ENCODE data around the gene SMYD3. TPM values are rescaled to one million over a fixed set of nuclear protein-coding genes. Genes with fewer than 3 reads are reported as not detected.

Gene SMYD3
- total RNA-seq, 2 donors from 2014 or later = 13.5 to 20.8 TPM

- intact Hi-C loops (cut with DNase I) = no loop called here
- no peak for TF ChIP-seq CTCF (IDR thresholded peaks at IDR 0.05)
- TF ChIP-seq POLR2A (IDR thresholded peaks at IDR 0.05) = no peak
- Histone ChIP-seq H3K27ac (no peak overlapping the region), H3K36me3 (replicated peaks in 1 of 2; ENCODE audit: insufficient read depth in 1 of 2, low read depth in 2 of 2) (no peaks in the 10 kb centered on the region), H3K4me1 (no peaks in the 10 kb centered on the region), H3K9me3 (no peaks in the 10 kb centered on the region), H3K4me3 (no peak overlapping the region), H3K27me3 (no peaks in the 10 kb centered on the region)
- ATAC-seq = no peak
- DNase-seq = no peak
- WGBS, 2 donors = 53 to 70% methylated on average over 1 of the region's 1 CpG
Measured at GRCh38 chr1:245906207-245906606, 600.9 kb downstream of the SMYD3 start.

GRCh38 chr1:245903851-245904250 lies 603.2 kb downstream of the SMYD3 start:
- DNase-seq = no peak
- Histone ChIP-seq H3K9me3 (no peaks in the 10 kb centered on the region), H3K36me3 (replicated peaks in 1 of 2; ENCODE audit: insufficient read depth in 1 of 2, low read depth in 2 of 2) (no peaks in the 10 kb centered on the region), H3K27ac (no peak overlapping the region), H3K4me1 (no peaks in the 10 kb centered on the region), H3K4me3 (no peak overlapping the region), H3K27me3 (no peaks in the 10 kb centered on the region)
- ATAC-seq = no peak
- 93 to 94% methylated on average over 3 of the region's 3 CpGs for WGBS, 2 donors
- intact Hi-C loops (cut with DNase I) = no loop called here
- TF ChIP-seq CTCF (IDR thresholded peaks at IDR 0.05) = no peak
- no peak for TF ChIP-seq POLR2A (IDR thresholded peaks at IDR 0.05)

DNA sequence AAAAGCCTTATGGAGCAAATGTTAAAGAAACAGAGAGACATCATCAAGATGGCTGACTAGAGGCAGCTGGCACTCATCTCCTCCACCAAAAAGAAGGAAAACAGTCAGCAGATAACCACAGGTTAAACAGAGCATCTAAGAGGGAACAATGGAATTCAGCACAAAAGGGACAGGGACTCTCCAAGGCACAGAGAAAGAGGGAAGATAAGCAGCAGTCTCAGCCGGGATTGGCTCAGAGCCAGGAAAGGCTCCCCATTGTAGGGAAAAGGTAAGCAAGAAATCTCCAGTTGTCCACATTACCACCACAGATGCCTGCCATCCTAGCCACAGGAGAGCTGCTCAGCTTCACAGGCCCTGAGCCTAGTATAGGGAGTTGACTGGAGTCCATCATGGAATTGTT lies 605.5 kb downstream of the SMYD3 start:
- no peak for ATAC-seq
- Histone ChIP-seq H3K36me3 (replicated peaks in 1 of 2; ENCODE audit: insufficient read depth in 1 of 2, low read depth in 2 of 2) (no peaks in the 10 kb centered on the region), H3K9me3 (no peaks in the 10 kb centered on the region), H3K27me3 (no peaks in the 10 kb centered on the region), H3K4me3 (no peak overlapping the region), H3K27ac (no peak overlapping the region), H3K4me1 (no peaks in the 10 kb centered on the region)
- DNase-seq = no peak
- intact Hi-C loops (cut with DNase I) = no loop called here
- 29 to 41% methylated on average over 1 of the region's 1 CpG for WGBS, 2 donors
- TF ChIP-seq POLR2A (IDR thresholded peaks at IDR 0.05) (no peak), CTCF (IDR thresholded peaks at IDR 0.05) (no peak)

DNA sequence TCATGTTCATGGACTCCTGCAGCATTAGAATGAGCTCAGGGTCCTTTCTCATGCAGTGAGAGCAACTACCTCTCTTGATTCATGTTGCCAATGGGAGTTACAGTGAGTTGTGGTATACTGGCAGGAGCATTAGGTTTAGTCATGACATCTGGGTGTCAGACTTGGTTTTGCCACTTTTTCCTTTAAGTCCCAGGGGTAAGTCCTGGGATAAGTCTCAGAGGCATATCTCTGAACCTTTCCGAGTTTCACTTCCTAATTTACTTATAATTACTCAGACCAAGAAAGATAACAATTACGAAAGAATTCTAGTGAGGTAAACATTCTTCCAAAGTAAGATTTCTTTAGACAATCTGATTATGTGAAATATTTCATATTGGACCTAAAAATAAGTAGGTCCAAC lies 606.0 kb downstream of the SMYD3 start:
- Histone ChIP-seq H3K4me3 (no peak overlapping the region), H3K4me1 (no peaks in the 10 kb centered on the region), H3K9me3 (no peaks in the 10 kb centered on the region), H3K27me3 (no peaks in the 10 kb centered on the region), H3K36me3 (replicated peaks in 1 of 2; ENCODE audit: insufficient read depth in 1 of 2, low read depth in 2 of 2) (no peaks in the 10 kb centered on the region), H3K27ac (no peak overlapping the region)
- WGBS, 2 donors = 83 to 84% methylated on average over 2 of the region's 2 CpGs
- intact Hi-C loops (cut with DNase I) = no loop called here
- TF ChIP-seq CTCF (IDR thresholded peaks at IDR 0.05) (no peak), POLR2A (IDR thresholded peaks at IDR 0.05) (no peak)
- ATAC-seq = no peak
- no peak for DNase-seq

DNA sequence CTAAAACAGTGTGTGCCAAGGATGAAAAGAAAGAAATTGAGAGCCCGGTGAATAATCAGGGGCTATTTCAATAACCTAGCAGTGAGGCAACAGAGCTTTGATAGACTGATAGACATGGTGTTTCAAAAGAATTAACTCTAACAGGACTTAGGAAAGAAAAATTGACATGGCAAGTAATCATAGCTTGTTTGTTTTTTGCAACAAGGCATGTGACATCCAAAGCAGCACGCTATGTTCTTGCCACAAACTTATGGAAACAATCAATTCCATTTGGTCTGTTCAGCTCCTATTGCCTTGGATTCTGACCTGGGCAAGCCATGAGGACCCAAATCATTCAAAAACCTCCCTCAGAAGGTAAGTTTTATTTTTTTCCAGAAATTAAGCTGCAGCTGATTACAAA lies 608.5 kb downstream of the SMYD3 start:
- DNase-seq (no peak), ATAC-seq (no peak)
- no peak for TF ChIP-seq POLR2A (IDR thresholded peaks at IDR 0.05)
- no peak for TF ChIP-seq CTCF (IDR thresholded peaks at IDR 0.05)
- Histone ChIP-seq H3K4me1 (no peaks in the 10 kb centered on the region), H3K36me3 (replicated peaks in 1 of 2; ENCODE audit: insufficient read depth in 1 of 2, low read depth in 2 of 2) (no peaks in the 10 kb centered on the region), H3K9me3 (no peaks in the 10 kb centered on the region), H3K27ac (no peak overlapping the region), H3K27me3 (no peaks in the 10 kb centered on the region), H3K4me3 (no peak overlapping the region)
- intact Hi-C loops (cut with DNase I) = no loop called here
- WGBS, 2 donors = 85 to 86% methylated on average over 2 of the region's 2 CpGs
